Motor neuron (in vitro differentiated cells): Measurements from ENCODE around the gene TM9SF3. TPM values are rescaled to one million over a fixed set of nuclear protein-coding genes. Genes with fewer than 3 reads are reported as not detected.

ENCODE experiments used
- ATAC-seq, 8 experiments: fragments of 200-7000 bp; cut with Tn5 transposase; replicated peaks in 6 of 8; 2 replicates each; pipeline ENCODE4 v1.8.0; 2021; ENCODE audit warnings: mild to moderate bottlenecking in 8 of 8, moderate library complexity in 8 of 8
- H3K27ac ChIP-seq, 2 donors: fragments of 250-450 bp; sonication (Bioruptor Pico); 2 replicates each; pipeline ENCODE4 v1.9.0; 2021; ENCODE audit warnings: antibody characterized with exemption in 2 of 2, mild to moderate bottlenecking in 2 of 2, moderate library complexity in 1 of 2
- H3K4me1 ChIP-seq, 2 donors: fragments of 250-450 bp; sonication (Bioruptor Pico); replicated peaks in 1 of 2; 2 replicates each; pipeline ENCODE4 v1.6.1; 2021; ENCODE audit warnings: antibody characterized with exemption in 2 of 2, mild to moderate bottlenecking in 2 of 2, moderate library complexity in 1 of 2
- H3K4me3 ChIP-seq, 5 donors: fragments of 250-450 bp; sonication (Bioruptor Pico); 2 replicates each; pipeline ENCODE4 v1.9.0; 2021; ENCODE audit warnings: antibody characterized with exemption in 5 of 5, mild to moderate bottlenecking in 5 of 5, moderate library complexity in 4 of 5
- WGBS, 10 experiments: fragments of 450-650 bp; shearing (Covaris generic); methylation state at CpG; one replicate each; pipeline ENCODE4 v1.0.0; 2022; 5-methylcytosine and 5-hydroxymethylcytosine counted together
- in situ Hi-C, 9 experiments: fragments of 400-800 bp; cut with MboI; loops; one replicate each; pipeline ENCODE4 v1.15.0; 2021; ENCODE audit warnings: low sequenced_read_pairs in 9 of 9, low pct_unique_long_range_greater_than_20kb in 2 of 9; ENCODE audit not compliant: unreplicated experiment in 9 of 9
- total RNA-seq, 8 experiments: library from RNA; unstranded; fragments of 300-600 nt; gene quantifications; 2 replicates each; pipeline versions ENCODE4 v1.2.3 to v1.2.4, GENCODE V29; 2022

TM9SF3 gene
- total RNA-seq, 8 experiments from 2014 or later = 50.2 to 116 (median 64.7) TPM

- in situ Hi-C loops = no loop called here
- H3K27ac ChIP-seq = no peak overlapping the region
- 43 to 100% (median 86%) methylated on average over 1 to 2 of the region's 2 CpGs; no CpG with 5 or more reads in 3 of the 10 experiments for WGBS, 10 experiments
- H3K4me1 ChIP-seq = peaks cover 7 to 11% of the 10 kb centered on the region in 2 donors
- peak in 3 of 8 experiments; percentile 63 to 89 (median 85) for ATAC-seq
- no peak overlapping the region for H3K4me3 ChIP-seq
Observed at GRCh38 chr10:96614515-96614914, 27.7 kb upstream of the TM9SF3 start.

GRCh38 chr10:96613576-96613975 lies 26.8 kb upstream of the TM9SF3 start:
- H3K27ac ChIP-seq = no peak overlapping the region
- WGBS, 10 experiments = 50 to 85% (median 63%) methylated on average over 1 to 2 of the region's 3 CpGs; no CpG with 5 or more reads in 6 of the 10 experiments
- no peak overlapping the region for H3K4me3 ChIP-seq
- ATAC-seq = peak in 3 of 8 experiments; percentile 34 to 88 (median 75)
- peaks cover under 1 to 6% of the 10 kb centered on the region in 2 donors for H3K4me1 ChIP-seq
- in situ Hi-C loops = no loop called here

GRCh38 chr10:96612055-96612830 lies 25.4 kb upstream of the TM9SF3 start:
- H3K4me1 ChIP-seq = no peaks in the 10 kb centered on the region
- no peak overlapping the region for H3K27ac ChIP-seq
- ATAC-seq = no peak
- no peak overlapping the region for H3K4me3 ChIP-seq
- WGBS, 10 experiments = 52 to 100% (median 86%) methylated on average over 1 to 7 of the region's 8 CpGs
- in situ Hi-C loops = no loop called here

- Histone ChIP-seq H3K27ac (no peak overlapping the region), H3K4me3 (no peak overlapping the region), H3K4me1 (no peaks in the 10 kb centered on the region)
- in situ Hi-C loops = no loop called here
- ATAC-seq = no peak
- WGBS, 10 experiments = 76 to 100% (median 100%) methylated on average over 1 to 5 of the region's 6 CpGs; no CpG with 5 or more reads in 5 of the 10 experiments
Observed at GRCh38 chr10:96610817-96611216, 24.0 kb upstream of the TM9SF3 start.

- Histone ChIP-seq H3K4me1 (no peaks in the 10 kb centered on the region), H3K27ac (no peak overlapping the region), H3K4me3 (no peak overlapping the region)
- ATAC-seq = no peak
- in situ Hi-C loops = no loop called here
- 93 to 100% (median 97%) methylated on average over 2 to 4 of the region's 7 CpGs; no CpG with 5 or more reads in 7 of the 10 experiments for WGBS, 10 experiments
Observed at GRCh38 chr10:96609510-96609909, 22.7 kb upstream of the TM9SF3 start.

GRCh38 chr10:96608805-96609204 lies 22.0 kb upstream of the TM9SF3 start:
- peak in 4 of 8 experiments; percentile 45 to 97 (median 68) for ATAC-seq
- Histone ChIP-seq H3K4me1 (no peaks in the 10 kb centered on the region), H3K27ac (no peak overlapping the region), H3K4me3 (no peak overlapping the region)
- WGBS, 10 experiments = 13 to 80% (median 41%) methylated on average over 1 to 5 of the region's 5 CpGs; no CpG with 5 or more reads in 2 of the 10 experiments
- in situ Hi-C loops = no loop called here

- H3K27ac ChIP-seq = no peak overlapping the region
- ATAC-seq = no peak
- H3K4me3 ChIP-seq = no peak overlapping the region
- WGBS, 10 experiments = 31 to 100% (median 84%) methylated on average over 1 to 3 of the region's 3 CpGs; no CpG with 5 or more reads in 5 of the 10 experiments
- in situ Hi-C loops = no loop called here
- H3K4me1 ChIP-seq = no peaks in the 10 kb centered on the region
Observed at GRCh38 chr10:96608262-96608661, 21.4 kb upstream of the TM9SF3 start.

GRCh38 chr10:96606946-96607345 lies 20.1 kb upstream of the TM9SF3 start:
- Histone ChIP-seq H3K27ac (no peak overlapping the region), H3K4me3 (no peak overlapping the region), H3K4me1 (no peaks in the 10 kb centered on the region)
- 80 to 100% (median 100%) methylated on average over 1 of the region's 1 CpG; no CpG with 5 or more reads in 2 of the 10 experiments for WGBS, 10 experiments
- ATAC-seq = no peak
- in situ Hi-C loops = no loop called here

- no peak overlapping the region for H3K4me3 ChIP-seq
- in situ Hi-C loops = no loop called here
- H3K27ac ChIP-seq = no peak overlapping the region
- WGBS, 10 experiments = 86% methylated on average over 2 of the region's 4 CpGs; no CpG with 5 or more reads in 9 of the 10 experiments
- H3K4me1 ChIP-seq = no peaks in the 10 kb centered on the region
- no peak for ATAC-seq
Observed at GRCh38 chr10:96606216-96606615, 19.4 kb upstream of the TM9SF3 start.

- H3K4me1 ChIP-seq = peaks cover 0 to 2% of the 10 kb centered on the region in 2 donors
- in situ Hi-C loops = no loop called here
- no peak overlapping the region for H3K27ac ChIP-seq
- no peak overlapping the region for H3K4me3 ChIP-seq
- ATAC-seq = no peak
- WGBS, 10 experiments = 27 to 100% (median 84%) methylated on average over 1 to 4 of the region's 4 CpGs; no CpG with 5 or more reads in 3 of the 10 experiments
Observed at GRCh38 chr10:96600337-96600736, 13.5 kb upstream of the TM9SF3 start.

- Histone ChIP-seq H3K4me3 (no peak overlapping the region), H3K27ac (no peak overlapping the region), H3K4me1 (peaks cover 0 to 2% of the 10 kb centered on the region in 2 donors)
- ATAC-seq = no peak
- in situ Hi-C loops = no loop called here
- WGBS, 10 experiments = 0 to 88% (median 74%) methylated on average over 1 to 4 of the region's 4 CpGs; no CpG with 5 or more reads in 1 of the 10 experiments
Observed at GRCh38 chr10:96598846-96599245, 12.0 kb upstream of the TM9SF3 start.

- in situ Hi-C loops = no loop called here
- WGBS, 10 experiments = 0 to 86% (median 69%) methylated on average over 1 of the region's 1 CpG; no CpG with 5 or more reads in 2 of the 10 experiments
- peaks cover 0 to 2% of the 10 kb centered on the region in 2 donors for H3K4me1 ChIP-seq
Observed at GRCh38 chr10:96596422-96597407, 9.9 kb upstream of the TM9SF3 start.

GRCh38 chr10:96595741-96596140 lies 8.9 kb upstream of the TM9SF3 start:
- no peak overlapping the region for H3K4me3 ChIP-seq
- H3K27ac ChIP-seq = no peak overlapping the region
- no peak for ATAC-seq
- 80 to 100% (median 100%) methylated on average over 1 to 4 of the region's 4 CpGs; no CpG with 5 or more reads in 3 of the 10 experiments for WGBS, 10 experiments
- H3K4me1 ChIP-seq = peaks cover 0 to 2% of the 10 kb centered on the region in 2 donors
- in situ Hi-C loops = no loop called here

More at GRCh38 chr10:96596422-96597407, 9.9 kb upstream of the TM9SF3 start:
- H3K27ac ChIP-seq = no peak overlapping the region
- H3K4me3 ChIP-seq = no peak overlapping the region
- ATAC-seq = peak in 1 of 8 experiments; percentile 68
